Measurements from ENCODE around the gene ZNF512B.

The ZNF512B gene

DNA sequence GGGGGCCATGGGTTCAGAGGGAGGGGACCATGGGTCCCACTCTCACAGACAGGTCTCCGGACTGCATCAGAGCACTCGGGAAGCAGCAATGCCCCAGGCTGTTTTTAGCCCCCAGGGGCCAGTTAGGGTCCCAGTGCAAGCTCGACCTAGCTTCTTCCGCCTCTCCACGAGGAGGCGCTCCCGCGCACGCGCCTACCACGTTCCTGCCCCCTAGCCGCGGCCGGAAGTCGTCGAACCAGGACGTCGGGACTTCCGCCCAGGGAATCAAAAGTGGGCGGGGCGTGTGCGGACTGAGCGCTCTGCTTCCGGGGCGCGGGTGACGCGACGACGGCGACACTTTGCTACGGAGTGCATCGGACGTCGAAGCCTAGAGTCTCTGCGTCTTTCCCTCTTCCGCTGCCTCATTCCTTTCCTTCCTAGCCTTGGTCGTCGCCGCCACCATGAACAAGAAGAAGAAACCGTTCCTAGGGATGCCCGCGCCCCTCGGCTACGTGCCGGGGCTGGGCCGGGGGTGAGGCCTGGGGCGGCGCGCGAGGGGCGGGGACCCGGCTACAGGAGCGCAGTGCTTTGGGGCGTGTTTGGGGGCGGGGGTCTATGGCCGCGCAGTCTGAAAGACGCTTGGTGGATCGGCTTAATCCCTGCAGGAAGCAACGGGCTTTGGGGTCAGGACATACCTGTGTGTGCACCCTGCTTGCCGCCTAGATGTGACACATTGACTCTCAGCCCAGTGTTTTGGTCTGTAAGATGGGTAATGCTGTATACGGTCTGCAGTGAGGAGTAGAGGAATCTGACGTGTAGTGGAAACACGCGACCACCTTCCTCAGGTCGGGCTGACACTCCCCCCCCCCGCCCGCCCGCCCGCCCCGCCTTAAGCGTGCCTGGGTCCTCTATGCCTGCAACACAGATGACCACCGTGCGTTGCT is 11.3 kb upstream of the ZNF512B start, which contains the start of gene PRPF6:
PRPF6 (plus strand) TSS at position 327 of the 923 bp plus-strand sequence; CDS start at position 441, 114 bp downstream.
- TF ChIP-seq CTCF (IDR thresholded peaks at IDR 0.05; ENCODE audit: low read depth, low read length) = peak; percentile 81
- peak within 1 kb of the TSS; percentile 86 for H3K4me3 ChIP-seq (ENCODE audit: low read depth, low read length)

DNA sequence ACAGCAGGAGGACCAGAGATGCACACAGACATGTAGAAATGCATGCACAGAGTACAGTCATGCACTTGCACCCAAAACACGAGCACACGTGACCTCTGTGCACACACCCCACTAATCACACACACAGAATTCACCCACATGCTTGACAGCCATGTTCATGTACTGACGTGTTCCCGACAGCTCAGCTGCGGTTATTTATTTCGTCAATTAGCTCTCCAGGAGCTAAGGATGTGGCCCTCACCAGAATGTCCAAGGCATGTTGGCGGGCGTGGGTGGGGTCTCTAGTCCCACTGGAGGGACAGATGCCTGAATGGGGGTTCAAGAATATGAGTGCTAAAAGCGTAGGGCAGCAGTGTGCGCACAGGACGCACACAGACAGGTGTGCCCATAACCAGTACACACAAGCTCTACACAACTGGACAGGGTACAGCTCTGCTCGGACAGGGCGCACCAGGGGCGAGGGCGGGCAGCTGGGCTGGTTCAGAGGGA is 10.6 kb upstream of the ZNF512B start:
- no peak for TF ChIP-seq CTCF (IDR thresholded peaks at IDR 0.05; ENCODE audit: low read depth, low read length)
- H3K4me3 ChIP-seq (ENCODE audit: low read depth, low read length) = peak overlapping the region; percentile 86

- no peak for TF ChIP-seq CTCF (IDR thresholded peaks at IDR 0.05; ENCODE audit: low read depth, low read length)
Measured at GRCh38 chr20:63979557-63980316, 10.0 kb upstream of the ZNF512B start, which contains the start of gene SAMD10. Gene SAMD10, minus strand, starts transcription at chr20:63979642. Its CDS starts 175 bp downstream, at chr20:63979467.

DNA sequence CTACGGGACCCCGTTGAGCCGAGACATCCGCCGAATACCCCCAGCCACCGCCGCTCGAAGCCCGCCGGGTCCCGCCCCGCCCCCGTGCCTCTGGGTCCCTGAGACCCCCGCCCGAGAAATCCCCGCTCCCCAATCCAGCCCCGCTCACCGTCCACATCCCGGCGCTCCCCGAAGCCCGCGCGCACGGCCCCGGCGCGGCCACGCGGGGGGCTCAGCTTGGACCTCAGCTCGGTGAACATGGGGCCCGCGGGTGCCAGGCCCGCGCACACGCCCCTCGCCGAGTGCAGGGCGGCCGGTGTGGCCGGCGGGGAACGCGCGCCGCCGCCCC is 9.5 kb upstream of the ZNF512B start:
- TF ChIP-seq CTCF (IDR thresholded peaks at IDR 0.05; ENCODE audit: low read depth, low read length) = no peak
- H3K4me3 ChIP-seq (ENCODE audit: low read depth, low read length) = peak overlapping the region; percentile 54

More at GRCh38 chr20:63979557-63980316, 10.0 kb upstream of the ZNF512B start, which contains the start of gene SAMD10:
- peak within 1 kb of the TSS; percentile 86 for H3K4me3 ChIP-seq (ENCODE audit: low read depth, low read length)

DNA sequence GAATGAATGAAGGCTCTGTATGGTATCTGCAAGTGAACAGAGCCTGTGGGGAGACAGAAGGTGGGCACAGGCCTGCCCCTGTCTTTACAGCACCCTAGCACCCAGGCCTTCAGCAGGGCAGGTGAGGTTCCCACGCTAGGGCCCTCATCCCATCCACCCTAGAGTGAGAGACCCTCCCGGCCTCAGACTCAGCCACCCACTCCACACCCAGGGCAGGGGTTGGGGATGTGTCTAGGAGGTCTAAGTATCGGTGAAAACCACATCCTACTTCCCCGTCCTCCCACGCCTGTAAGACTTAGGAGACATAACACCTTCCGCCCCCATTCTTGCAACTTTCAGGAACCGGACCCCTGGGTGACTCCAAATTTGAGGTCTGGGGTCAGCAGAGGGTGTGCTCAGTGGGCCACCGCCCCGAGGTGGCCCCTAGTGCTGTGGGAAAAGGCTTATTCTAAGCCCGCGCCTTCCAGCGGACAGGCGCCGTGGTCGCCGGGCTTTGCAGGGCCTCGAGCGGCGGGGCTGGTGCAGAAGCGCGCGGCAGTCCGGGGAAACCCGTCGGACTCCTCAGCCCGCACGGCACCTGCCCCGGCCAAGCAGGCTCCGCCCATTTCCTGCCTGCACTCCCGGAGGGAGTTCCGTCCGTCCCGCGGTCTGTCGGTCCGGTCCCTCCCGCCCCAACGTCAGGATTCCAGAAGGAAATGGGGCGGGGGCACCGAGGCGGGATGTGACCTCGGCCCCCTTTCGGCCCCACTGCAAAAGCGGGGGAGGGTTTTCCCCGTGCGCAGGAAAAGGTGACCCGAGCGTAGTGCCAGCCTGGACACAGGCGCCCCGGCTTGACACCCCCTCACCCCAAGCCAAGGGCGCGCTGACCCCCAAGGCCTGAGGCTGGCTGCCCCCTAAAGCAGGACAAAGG is 8.8 kb upstream of the ZNF512B start:
- no peak for TF ChIP-seq CTCF (IDR thresholded peaks at IDR 0.05; ENCODE audit: low read depth, low read length)
- peak overlapping the region; percentile 54 for H3K4me3 ChIP-seq (ENCODE audit: low read depth, low read length)

DNA sequence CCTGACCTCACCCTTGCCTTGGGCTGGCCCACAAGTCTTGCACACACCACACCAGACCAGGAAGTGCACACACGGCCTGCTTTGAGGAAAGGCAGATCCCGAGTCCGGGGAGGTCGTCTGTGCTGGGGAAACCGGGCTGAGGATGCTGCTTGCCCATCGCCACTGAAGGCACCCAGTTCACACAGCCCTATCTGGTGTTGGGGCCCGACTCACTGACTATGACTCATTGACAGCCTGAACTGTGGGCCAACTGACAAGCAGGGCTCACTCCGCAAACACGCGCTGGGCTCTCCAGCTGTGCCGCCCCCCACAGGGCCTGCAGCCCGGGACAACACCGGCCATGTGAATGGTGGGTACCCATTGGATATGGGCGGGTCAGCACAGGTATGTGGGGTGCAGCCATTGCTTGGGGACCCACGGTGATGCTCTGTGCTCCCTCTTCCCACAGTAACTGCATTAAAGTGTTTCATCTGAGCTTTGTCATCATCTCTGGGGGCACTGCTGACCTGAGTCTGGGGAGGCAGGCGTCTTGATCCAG is 8.1 kb upstream of the ZNF512B start:
- no peak for TF ChIP-seq CTCF (IDR thresholded peaks at IDR 0.05; ENCODE audit: low read depth, low read length)
- no peak overlapping the region for H3K4me3 ChIP-seq (ENCODE audit: low read depth, low read length)
